Astrocyte (in vitro differentiated cells and primary cell): ENCODE measurements around the gene EXOC6.

ENCODE experiments used
- CTCF ChIP-seq: IDR thresholded peaks from 2 replicates; pipeline ENCODE4 v1.5.1; 2011; ENCODE audit warnings: low read depth, mild to moderate bottlenecking, inconsistent platforms, low read length, moderate library complexity; ENCODE audit not compliant: insufficient read depth
- EZH2 ChIP-seq: IDR thresholded peaks from 2 replicates; pipeline ENCODE4 v1.6.1; 2012; ENCODE audit warnings: mild to moderate bottlenecking, low read length, inconsistent platforms; ENCODE audit not compliant: insufficient read depth

GRCh38 chr10:92826504-92826903 is 21.8 kb upstream of the EXOC6 start:
- TF ChIP-seq EZH2 (no peak), CTCF (no peak)
